Mammary epithelial cell (primary cell): ENCODE data around the gene DENND6B.

Experiments
- CTCF ChIP-seq, 2 donors: IDR thresholded peaks in 1 of 2; conservative IDR thresholded peaks in 1 of 2; 2 replicates each; pipeline ENCODE4 v1.5.1; 2011 to 2012; ENCODE audit warnings: inconsistent platforms in 2 of 2, low read length in 2 of 2, mild to moderate bottlenecking in 2 of 2, control low read depth in 1 of 2, low read depth in 1 of 2; ENCODE audit not compliant: insufficient read depth in 1 of 2; ENCODE audit errors: extremely low read depth in 1 of 2
- EZH2 ChIP-seq: IDR thresholded peaks from 2 replicates; pipeline ENCODE4 v1.6.1; 2012; ENCODE audit warnings: low read length, inconsistent platforms, borderline replicate concordance

- no peak for TF ChIP-seq CTCF (conservative IDR thresholded peaks at IDR 0.05 in 1 of 2, IDR thresholded peaks at IDR 0.05 in 1 of 2; ENCODE audit: extremely low read depth in 1 of 2, insufficient read depth in 1 of 2, low read depth in 1 of 2, low read length in 2 of 2)
- no peak for TF ChIP-seq EZH2
These were observed 48.4 kb downstream of the DENND6B start for GRCh38 chr22:50278461-50278860.
